WTC11 (cell line): ENCODE measurements around the gene IMPDH2. TPM values are rescaled to one million over a fixed set of nuclear protein-coding genes. Genes with fewer than 3 reads are reported as not detected.

Experiments used
- ATAC-seq: fragments of 200-7000 bp; cut with Tn5 transposase; 2 replicates; pipeline ENCODE4 v1.10.0; 2021; ENCODE audit warnings: mild to moderate bottlenecking, moderate library complexity
- CTCF ChIA-PET: fragments of 300-600 bp; sonication (Branson Sonifier 250); formaldehyde crosslinking; loops from one replicate; lab custom pipeline; 2021; ENCODE audit warnings: antibody characterized with exemption; lab: Charles Lee
- POLR2A ChIA-PET: fragments of 350-600 bp; sonication (Branson Sonifier 250); formaldehyde crosslinking; loops from one replicate; lab custom pipeline; 2021; ENCODE audit warnings: antibody characterized with exemption; lab: Charles Lee
- DNase-seq: peaks from one replicate; pipeline ENCODE4 v3.0.0; 2021; ENCODE audit warnings: low spot score
- H3K27ac Mint-ChIP-seq: 2 replicates; pipeline ENCODE4 v1.8.0; 2021; ENCODE audit warnings: mixed read lengths
- H3K27me3 Mint-ChIP-seq: 2 replicates; pipeline ENCODE4 v1.8.0; 2021; ENCODE audit warnings: low read depth, mild to moderate bottlenecking, moderate library complexity, mixed read lengths
- H3K36me3 Mint-ChIP-seq: 2 replicates; pipeline ENCODE4 v1.8.0; 2021; ENCODE audit warnings: mixed read lengths
- H3K4me1 Mint-ChIP-seq: 2 replicates; pipeline ENCODE4 v1.8.0; 2022; ENCODE audit warnings: mixed read lengths
- H3K4me3 Mint-ChIP-seq: 2 replicates; pipeline ENCODE4 v1.8.0; 2021; ENCODE audit warnings: mild to moderate bottlenecking, moderate library complexity, mixed read lengths
- H3K9me3 Mint-ChIP-seq: 2 replicates; pipeline ENCODE4 v1.8.0; 2021; ENCODE audit warnings: mixed read lengths
- ARID4B ChIP-seq: sonication (generic); formaldehyde crosslinking; IDR thresholded peaks from 2 replicates; pipeline ENCODE4 v1.8.0; 2023; ENCODE audit warnings: missing genetic modification reagents, mild to moderate bottlenecking, borderline replicate concordance
- FOXP1 ChIP-seq: sonication (generic); formaldehyde crosslinking; IDR thresholded peaks from 2 replicates; pipeline ENCODE4 v1.8.0; 2022; ENCODE audit warnings: missing genetic modification reagents, mild to moderate bottlenecking, moderate library complexity, borderline replicate concordance
- IRF2 ChIP-seq: sonication (generic); formaldehyde crosslinking; IDR thresholded peaks from 2 replicates; pipeline ENCODE4 v1.8.0; 2022; ENCODE audit warnings: low read depth, missing genetic modification reagents, borderline replicate concordance
- JUN ChIP-seq: sonication (generic); formaldehyde crosslinking; IDR thresholded peaks from 2 replicates; pipeline ENCODE4 v1.8.0; 2023; ENCODE audit warnings: mild to moderate bottlenecking, missing genetic modification reagents
- NFYB ChIP-seq: sonication (generic); formaldehyde crosslinking; conservative IDR thresholded peaks from 2 replicates; pipeline ENCODE4 v1.8.0; 2022; ENCODE audit warnings: low read depth, missing genetic modification reagents
- SMAD4 ChIP-seq: sonication (generic); formaldehyde crosslinking; IDR thresholded peaks from 2 replicates; pipeline ENCODE4 v1.8.0; 2022; ENCODE audit warnings: mild to moderate bottlenecking, missing genetic modification reagents
- SP1 ChIP-seq: sonication (generic); formaldehyde crosslinking; conservative IDR thresholded peaks from 2 replicates; pipeline ENCODE4 v1.8.1; 2022; ENCODE audit warnings: missing genetic modification reagents
- TEAD4 ChIP-seq: sonication (generic); formaldehyde crosslinking; IDR thresholded peaks from 2 replicates; pipeline ENCODE4 v1.8.0; 2022; ENCODE audit warnings: mild to moderate bottlenecking, missing genetic modification reagents
- TP53 ChIP-seq: sonication (generic); formaldehyde crosslinking; IDR thresholded peaks from 2 replicates; pipeline ENCODE4 v1.8.1; 2023; ENCODE audit warnings: mild to moderate bottlenecking, missing genetic modification reagents
- ZNF219 ChIP-seq: sonication (generic); formaldehyde crosslinking; IDR thresholded peaks from 2 replicates; pipeline ENCODE4 v1.8.0; 2023; ENCODE audit warnings: missing genetic modification reagents, mild to moderate bottlenecking, borderline replicate concordance
- ZNF232 ChIP-seq: sonication (generic); formaldehyde crosslinking; IDR thresholded peaks from 2 replicates; pipeline ENCODE4 v1.8.0; 2022; ENCODE audit warnings: mild to moderate bottlenecking, missing genetic modification reagents
- ZNF263 ChIP-seq: sonication (generic); formaldehyde crosslinking; IDR thresholded peaks from 2 replicates; pipeline ENCODE4 v1.8.1; 2022; ENCODE audit warnings: low read depth, mild to moderate bottlenecking, moderate library complexity, missing genetic modification reagents
- ZNF317 ChIP-seq: sonication (generic); formaldehyde crosslinking; IDR thresholded peaks from 2 replicates; pipeline ENCODE4 v1.8.1; 2023; ENCODE audit warnings: low read depth, mild to moderate bottlenecking, moderate library complexity, missing genetic modification reagents, borderline replicate concordance
- ZNF396 ChIP-seq: fragments of 250-450 bp; sonication (Bioruptor Pico); IDR thresholded peaks from 2 replicates; pipeline ENCODE4 v1.8.0; 2021; ENCODE audit warnings: mild to moderate bottlenecking, moderate library complexity, borderline replicate concordance
- ZNF671 ChIP-seq: fragments of 250-450 bp; sonication (Bioruptor Pico); IDR thresholded peaks from 2 replicates; pipeline ENCODE4 v1.8.0; 2021; ENCODE audit warnings: mild to moderate bottlenecking
- total RNA-seq: library from RNA; stranded (reverse); gene quantifications from 3 replicates; pipeline ENCODE4 v1.2.3, GENCODE V29; 2021
- TF ChIP-seq, protein P1 (sequence below): sonication (generic); formaldehyde crosslinking; IDR thresholded peaks from 2 replicates; pipeline ENCODE4 v1.8.1; 2023; ENCODE audit warnings: mild to moderate bottlenecking, missing genetic modification reagents, moderate library complexity
- TF ChIP-seq, protein P2 (sequence below): sonication (generic); formaldehyde crosslinking; IDR thresholded peaks from 2 replicates; pipeline ENCODE4 v1.8.0; 2022; ENCODE audit warnings: mild to moderate bottlenecking, missing genetic modification reagents
- TF ChIP-seq, protein P3 (sequence below): sonication (generic); formaldehyde crosslinking; IDR thresholded peaks from 2 replicates; pipeline ENCODE4 v1.8.1; 2022; ENCODE audit warnings: low read depth, missing genetic modification reagents, borderline replicate concordance
- TF ChIP-seq, protein P4 (sequence below): sonication (generic); formaldehyde crosslinking; conservative IDR thresholded peaks from 2 replicates; pipeline ENCODE4 v1.8.1; 2023; ENCODE audit warnings: mild to moderate bottlenecking, low read depth, missing genetic modification reagents, moderate library complexity

Gene IMPDH2
- total RNA-seq, 1 experiment from 2014 or later = 452 TPM

GRCh38 chr3:49029563-49029884, 326 bp upstream of the IMPDH2 start (continued):
- TF ChIP-seq ARID4B (CRISPR knock-in tag) (no peak), IRF2 (no peak), SP1 (no peak)
- TF ChIP-seq, protein P1, sequence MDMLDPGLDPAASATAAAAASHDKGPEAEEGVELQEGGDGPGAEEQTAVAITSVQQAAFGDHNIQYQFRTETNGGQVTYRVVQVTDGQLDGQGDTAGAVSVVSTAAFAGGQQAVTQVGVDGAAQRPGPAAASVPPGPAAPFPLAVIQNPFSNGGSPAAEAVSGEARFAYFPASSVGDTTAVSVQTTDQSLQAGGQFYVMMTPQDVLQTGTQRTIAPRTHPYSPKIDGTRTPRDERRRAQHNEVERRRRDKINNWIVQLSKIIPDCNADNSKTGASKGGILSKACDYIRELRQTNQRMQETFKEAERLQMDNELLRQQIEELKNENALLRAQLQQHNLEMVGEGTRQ (CRISPR knock-in tag) = 0 out of 2 replicates have a peak, but pooled peaks have one; percentile 2

DNA sequence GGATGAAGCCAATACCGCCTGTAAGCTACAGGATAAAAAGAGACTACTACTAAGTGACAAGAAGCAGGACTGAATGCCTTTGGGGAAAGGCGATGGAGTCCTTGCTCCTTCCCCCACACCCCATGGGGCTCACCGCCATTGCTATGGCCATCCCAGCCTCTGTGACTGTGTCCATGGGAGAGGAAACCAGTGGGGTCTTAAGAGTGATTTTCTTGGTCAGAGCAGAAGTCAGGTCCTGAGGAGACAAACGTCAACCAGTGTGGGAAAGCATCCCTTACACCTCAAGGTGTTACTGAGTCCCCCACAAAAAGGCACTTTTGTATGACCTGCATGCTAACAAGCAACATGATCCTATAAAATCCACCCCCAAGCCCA, 913 bp downstream of the IMPDH2 start:
- DNase-seq (no peak), ATAC-seq (no peak)
- ChIA-PET POLR2A (interaction anchor here (1.8 to 1.9 kb wide), 2 partner anchors 8 to 65 kb away, joined by 14 to 23 read pairs; partner anchors contain the start of gene QRICH1), CTCF (interaction anchor here (1.5 to 1.7 kb wide), 2 partner anchors 15 to 66 kb away, joined by 8 to 9 read pairs; partner anchors contain the start of gene QRICH1)
- Mint-ChIP-seq H3K27ac (peak overlapping the region; percentile 92; the same call in 1 of the 2 replicates), H3K9me3 (no peaks in the 10 kb centered on the region), H3K27me3 (no peaks in the 10 kb centered on the region), H3K4me1 (peaks cover 20% of the 10 kb centered on the region), H3K4me3 (peak overlapping the region; percentile 90), H3K36me3 (peaks cover 66% of the 10 kb centered on the region)
- TF ChIP-seq, protein P2, sequence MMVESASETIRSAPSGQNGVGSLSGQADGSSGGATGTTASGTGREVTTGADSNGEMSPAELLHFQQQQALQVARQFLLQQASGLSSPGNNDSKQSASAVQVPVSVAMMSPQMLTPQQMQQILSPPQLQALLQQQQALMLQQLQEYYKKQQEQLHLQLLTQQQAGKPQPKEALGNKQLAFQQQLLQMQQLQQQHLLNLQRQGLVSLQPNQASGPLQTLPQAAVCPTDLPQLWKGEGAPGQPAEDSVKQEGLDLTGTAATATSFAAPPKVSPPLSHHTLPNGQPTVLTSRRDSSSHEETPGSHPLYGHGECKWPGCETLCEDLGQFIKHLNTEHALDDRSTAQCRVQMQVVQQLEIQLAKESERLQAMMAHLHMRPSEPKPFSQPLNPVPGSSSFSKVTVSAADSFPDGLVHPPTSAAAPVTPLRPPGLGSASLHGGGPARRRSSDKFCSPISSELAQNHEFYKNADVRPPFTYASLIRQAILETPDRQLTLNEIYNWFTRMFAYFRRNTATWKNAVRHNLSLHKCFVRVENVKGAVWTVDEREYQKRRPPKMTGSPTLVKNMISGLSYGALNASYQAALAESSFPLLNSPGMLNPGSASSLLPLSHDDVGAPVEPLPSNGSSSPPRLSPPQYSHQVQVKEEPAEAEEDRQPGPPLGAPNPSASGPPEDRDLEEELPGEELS (CRISPR knock-in tag) = no peak
- TF ChIP-seq ZNF671 (CRISPR knock-in tag) = peak; percentile 67; the same call in 1 of the 2 replicates

DNA sequence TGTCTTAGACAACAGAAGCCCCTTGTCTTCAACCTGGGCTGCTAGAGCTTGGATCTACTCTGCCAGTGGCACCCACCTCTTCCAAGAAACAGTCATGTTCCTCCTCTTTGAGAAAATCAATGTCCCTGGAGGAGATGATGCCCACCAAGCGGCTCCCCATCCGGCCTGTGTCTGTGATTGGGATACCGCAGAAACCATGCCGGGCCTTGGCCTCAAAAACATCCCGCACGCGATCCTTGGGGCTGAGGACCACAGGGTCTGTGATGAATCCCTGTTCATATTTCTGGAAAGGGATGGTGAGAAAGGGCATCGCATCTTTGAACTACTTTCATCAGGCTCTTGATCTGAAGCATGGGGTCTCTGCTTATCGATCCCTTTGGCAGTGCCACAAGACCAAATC, 1.6 kb downstream of the IMPDH2 start:
- ChIA-PET CTCF (no interaction called here), POLR2A (no interaction called here)
- peaks cover 67% of the 10 kb centered on the region for H3K36me3 Mint-ChIP-seq
- no peak for ATAC-seq
- no peaks in the 10 kb centered on the region for H3K27me3 Mint-ChIP-seq
- DNase-seq = no peak
- peak overlapping the region; percentile 90 for H3K4me3 Mint-ChIP-seq
- H3K9me3 Mint-ChIP-seq = no peaks in the 10 kb centered on the region
- peaks cover 26% of the 10 kb centered on the region for H3K4me1 Mint-ChIP-seq
- H3K27ac Mint-ChIP-seq = no peak overlapping the region; the same call in 1 of the 2 replicates
- TF ChIP-seq, protein P3, sequence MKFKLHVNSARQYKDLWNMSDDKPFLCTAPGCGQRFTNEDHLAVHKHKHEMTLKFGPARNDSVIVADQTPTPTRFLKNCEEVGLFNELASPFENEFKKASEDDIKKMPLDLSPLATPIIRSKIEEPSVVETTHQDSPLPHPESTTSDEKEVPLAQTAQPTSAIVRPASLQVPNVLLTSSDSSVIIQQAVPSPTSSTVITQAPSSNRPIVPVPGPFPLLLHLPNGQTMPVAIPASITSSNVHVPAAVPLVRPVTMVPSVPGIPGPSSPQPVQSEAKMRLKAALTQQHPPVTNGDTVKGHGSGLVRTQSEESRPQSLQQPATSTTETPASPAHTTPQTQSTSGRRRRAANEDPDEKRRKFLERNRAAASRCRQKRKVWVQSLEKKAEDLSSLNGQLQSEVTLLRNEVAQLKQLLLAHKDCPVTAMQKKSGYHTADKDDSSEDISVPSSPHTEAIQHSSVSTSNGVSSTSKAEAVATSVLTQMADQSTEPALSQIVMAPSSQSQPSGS (CRISPR knock-in tag) = no peak
- TF ChIP-seq ZNF219 (CRISPR knock-in tag) (no peak), ZNF263 (CRISPR knock-in tag) (no peak), SP1 (no peak), NFYB (no peak), FOXP1 (CRISPR knock-in tag) (no peak), ZNF396 (no peak), TP53 (CRISPR knock-in tag) (no peak), ZNF317 (CRISPR knock-in tag) (no peak), SMAD4 (CRISPR knock-in tag) (no peak), ZNF232 (CRISPR knock-in tag) (no peak), JUN (CRISPR knock-in tag) (no peak), TEAD4 (no peak)
- TF ChIP-seq, protein P4, sequence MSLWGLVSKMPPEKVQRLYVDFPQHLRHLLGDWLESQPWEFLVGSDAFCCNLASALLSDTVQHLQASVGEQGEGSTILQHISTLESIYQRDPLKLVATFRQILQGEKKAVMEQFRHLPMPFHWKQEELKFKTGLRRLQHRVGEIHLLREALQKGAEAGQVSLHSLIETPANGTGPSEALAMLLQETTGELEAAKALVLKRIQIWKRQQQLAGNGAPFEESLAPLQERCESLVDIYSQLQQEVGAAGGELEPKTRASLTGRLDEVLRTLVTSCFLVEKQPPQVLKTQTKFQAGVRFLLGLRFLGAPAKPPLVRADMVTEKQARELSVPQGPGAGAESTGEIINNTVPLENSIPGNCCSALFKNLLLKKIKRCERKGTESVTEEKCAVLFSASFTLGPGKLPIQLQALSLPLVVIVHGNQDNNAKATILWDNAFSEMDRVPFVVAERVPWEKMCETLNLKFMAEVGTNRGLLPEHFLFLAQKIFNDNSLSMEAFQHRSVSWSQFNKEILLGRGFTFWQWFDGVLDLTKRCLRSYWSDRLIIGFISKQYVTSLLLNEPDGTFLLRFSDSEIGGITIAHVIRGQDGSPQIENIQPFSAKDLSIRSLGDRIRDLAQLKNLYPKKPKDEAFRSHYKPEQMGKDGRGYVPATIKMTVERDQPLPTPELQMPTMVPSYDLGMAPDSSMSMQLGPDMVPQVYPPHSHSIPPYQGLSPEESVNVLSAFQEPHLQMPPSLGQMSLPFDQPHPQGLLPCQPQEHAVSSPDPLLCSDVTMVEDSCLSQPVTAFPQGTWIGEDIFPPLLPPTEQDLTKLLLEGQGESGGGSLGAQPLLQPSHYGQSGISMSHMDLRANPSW (CRISPR knock-in tag) = no peak
